PFSK-1 (cell line): ENCODE results near the gene PDGFC. TPM values are rescaled to one million over a fixed set of nuclear protein-coding genes. Genes with fewer than 3 reads are reported as not detected.

ENCODE experiments used
- FOXP2 ChIP-seq: optimal IDR thresholded peaks from 2 replicates; pipeline ENCODE3; 2011; ENCODE audit warnings: borderline replicate concordance, control low read depth, inconsistent platforms; ENCODE audit not compliant: insufficient read depth; ENCODE audit errors: extremely low read length, extremely low read depth
- POLR2AphosphoS5 ChIP-seq: IDR thresholded peaks from 2 replicates; pipeline ENCODE4 v1.6.1; 2012; ENCODE audit warnings: low read depth, mild to moderate bottlenecking, control low read depth, low read length, moderate library complexity
- SIN3A ChIP-seq: IDR thresholded peaks from 2 replicates; pipeline ENCODE4 v1.6.1; 2012; ENCODE audit warnings: mild to moderate bottlenecking, low read length, moderate library complexity, borderline replicate concordance; ENCODE audit not compliant: insufficient read depth
- TAF1 ChIP-seq: IDR thresholded peaks from 2 replicates; pipeline ENCODE4 v1.6.1; 2012; ENCODE audit warnings: low read length, control low read depth, borderline replicate concordance; ENCODE audit not compliant: insufficient read depth
- polyA plus RNA-seq: library from polyadenylated mRNA; unstranded; fragments of >200 nt; gene quantifications from one replicate; pipeline ENCODE4 v1.2.1, GENCODE V29; 2012; ENCODE audit warnings: low read depth, missing spikeins; ENCODE audit not compliant: insufficient read length
- TF ChIP-seq, protein P1 (sequence below), 2 experiments: IDR thresholded peaks; 2 replicates each; pipeline versions ENCODE4 v1.6.1 to v1.8.0; 2011 to 2012; ENCODE audit warnings: low read depth in 2 of 2, low read length in 2 of 2, control low read depth in 1 of 2, inconsistent platforms in 1 of 2, mild to moderate bottlenecking in 1 of 2, moderate library complexity in 1 of 2; ENCODE audit not compliant: insufficient read depth in 1 of 2

Gene PDGFC, protein sequence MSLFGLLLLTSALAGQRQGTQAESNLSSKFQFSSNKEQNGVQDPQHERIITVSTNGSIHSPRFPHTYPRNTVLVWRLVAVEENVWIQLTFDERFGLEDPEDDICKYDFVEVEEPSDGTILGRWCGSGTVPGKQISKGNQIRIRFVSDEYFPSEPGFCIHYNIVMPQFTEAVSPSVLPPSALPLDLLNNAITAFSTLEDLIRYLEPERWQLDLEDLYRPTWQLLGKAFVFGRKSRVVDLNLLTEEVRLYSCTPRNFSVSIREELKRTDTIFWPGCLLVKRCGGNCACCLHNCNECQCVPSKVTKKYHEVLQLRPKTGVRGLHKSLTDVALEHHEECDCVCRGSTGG
- polyA plus RNA-seq, result 34.6 TPM

DNA sequence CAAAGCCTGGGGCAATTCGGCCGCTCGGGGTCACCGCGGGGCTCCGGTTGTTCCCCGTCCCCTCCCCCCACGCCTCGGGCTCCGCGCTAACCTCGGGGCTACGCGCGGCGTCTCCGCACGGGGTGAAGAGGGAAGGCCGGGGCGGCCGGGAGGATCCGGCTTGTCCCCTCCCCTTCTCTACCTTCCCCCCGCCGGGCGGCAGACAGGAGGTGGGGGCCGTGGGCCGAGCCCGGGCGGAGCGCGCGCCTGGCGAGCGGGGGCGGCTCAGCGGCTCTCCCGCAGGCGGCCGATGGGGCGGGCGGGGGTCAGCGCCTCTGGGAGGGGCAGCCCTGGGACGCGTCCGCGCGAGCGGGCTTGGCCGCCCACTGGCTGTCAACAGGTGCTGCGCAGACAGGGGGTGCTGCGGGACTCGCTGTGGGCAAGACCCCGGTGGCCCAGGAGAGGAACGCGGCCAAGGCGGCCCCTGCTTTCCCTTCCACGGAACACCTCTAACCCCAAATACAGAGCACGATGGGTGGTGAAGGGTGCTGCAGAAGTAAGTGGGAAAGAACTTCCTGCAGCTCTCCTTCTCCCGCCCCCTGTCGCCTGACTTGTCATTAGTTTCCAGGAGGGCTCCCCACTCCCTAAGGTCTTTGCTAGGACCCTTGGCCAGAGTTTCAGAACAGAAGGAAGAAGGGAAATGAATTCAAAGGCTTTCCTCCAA is at the start of gene PDGFC:
TSS of gene PDGFC (minus strand) at position 124 of the 703 bp plus-strand sequence. CDS start 896 bp downstream, outside the sequence.
- no peak for TF ChIP-seq TAF1
- peak; percentile 51 for TF ChIP-seq FOXP2
- peak; percentile 48; the same call in 1 of the 2 replicates for TF ChIP-seq POLR2AphosphoS5
- TF ChIP-seq, protein P1, sequence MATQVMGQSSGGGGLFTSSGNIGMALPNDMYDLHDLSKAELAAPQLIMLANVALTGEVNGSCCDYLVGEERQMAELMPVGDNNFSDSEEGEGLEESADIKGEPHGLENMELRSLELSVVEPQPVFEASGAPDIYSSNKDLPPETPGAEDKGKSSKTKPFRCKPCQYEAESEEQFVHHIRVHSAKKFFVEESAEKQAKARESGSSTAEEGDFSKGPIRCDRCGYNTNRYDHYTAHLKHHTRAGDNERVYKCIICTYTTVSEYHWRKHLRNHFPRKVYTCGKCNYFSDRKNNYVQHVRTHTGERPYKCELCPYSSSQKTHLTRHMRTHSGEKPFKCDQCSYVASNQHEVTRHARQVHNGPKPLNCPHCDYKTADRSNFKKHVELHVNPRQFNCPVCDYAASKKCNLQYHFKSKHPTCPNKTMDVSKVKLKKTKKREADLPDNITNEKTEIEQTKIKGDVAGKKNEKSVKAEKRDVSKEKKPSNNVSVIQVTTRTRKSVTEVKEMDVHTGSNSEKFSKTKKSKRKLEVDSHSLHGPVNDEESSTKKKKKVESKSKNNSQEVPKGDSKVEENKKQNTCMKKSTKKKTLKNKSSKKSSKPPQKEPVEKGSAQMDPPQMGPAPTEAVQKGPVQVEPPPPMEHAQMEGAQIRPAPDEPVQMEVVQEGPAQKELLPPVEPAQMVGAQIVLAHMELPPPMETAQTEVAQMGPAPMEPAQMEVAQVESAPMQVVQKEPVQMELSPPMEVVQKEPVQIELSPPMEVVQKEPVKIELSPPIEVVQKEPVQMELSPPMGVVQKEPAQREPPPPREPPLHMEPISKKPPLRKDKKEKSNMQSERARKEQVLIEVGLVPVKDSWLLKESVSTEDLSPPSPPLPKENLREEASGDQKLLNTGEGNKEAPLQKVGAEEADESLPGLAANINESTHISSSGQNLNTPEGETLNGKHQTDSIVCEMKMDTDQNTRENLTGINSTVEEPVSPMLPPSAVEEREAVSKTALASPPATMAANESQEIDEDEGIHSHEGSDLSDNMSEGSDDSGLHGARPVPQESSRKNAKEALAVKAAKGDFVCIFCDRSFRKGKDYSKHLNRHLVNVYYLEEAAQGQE (IDR thresholded peaks at IDR 0.05; ENCODE audit: insufficient read depth in 1 of 2, low read depth in 2 of 2, low read length in 2 of 2), result 0 out of 4 replicates have a peak, but pooled peaks of 1 of the 2 experiments have one; percentile 30
- TF ChIP-seq SIN3A, result no peak; the same call in 1 of the 2 replicates

DNA sequence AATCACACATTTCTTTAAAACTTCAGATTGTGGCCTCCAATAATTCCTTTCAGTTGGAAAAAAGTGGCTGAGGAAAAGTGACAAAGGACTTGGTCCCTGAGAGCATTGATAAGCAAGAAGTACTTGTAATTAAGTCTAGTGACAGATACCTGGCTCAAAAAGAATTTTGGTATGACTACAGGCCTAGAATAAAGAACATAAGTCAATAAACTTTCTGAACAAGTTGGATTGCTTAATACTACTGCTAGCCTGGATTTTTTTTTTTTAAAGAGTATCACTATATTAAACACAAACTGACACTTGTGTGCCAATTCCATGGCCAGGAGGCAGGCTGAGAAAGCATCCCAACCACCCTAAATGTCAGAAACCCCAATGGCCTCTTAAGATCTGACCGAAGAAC is 49.3 kb upstream of the PDGFC start:
- TF ChIP-seq TAF1, result no peak
- TF ChIP-seq FOXP2, result no peak
- no peak for TF ChIP-seq SIN3A
- TF ChIP-seq, protein P1 (IDR thresholded peaks at IDR 0.05; ENCODE audit: insufficient read depth in 1 of 2, low read depth in 2 of 2, low read length in 2 of 2), result no peak
- no peak for TF ChIP-seq POLR2AphosphoS5

DNA sequence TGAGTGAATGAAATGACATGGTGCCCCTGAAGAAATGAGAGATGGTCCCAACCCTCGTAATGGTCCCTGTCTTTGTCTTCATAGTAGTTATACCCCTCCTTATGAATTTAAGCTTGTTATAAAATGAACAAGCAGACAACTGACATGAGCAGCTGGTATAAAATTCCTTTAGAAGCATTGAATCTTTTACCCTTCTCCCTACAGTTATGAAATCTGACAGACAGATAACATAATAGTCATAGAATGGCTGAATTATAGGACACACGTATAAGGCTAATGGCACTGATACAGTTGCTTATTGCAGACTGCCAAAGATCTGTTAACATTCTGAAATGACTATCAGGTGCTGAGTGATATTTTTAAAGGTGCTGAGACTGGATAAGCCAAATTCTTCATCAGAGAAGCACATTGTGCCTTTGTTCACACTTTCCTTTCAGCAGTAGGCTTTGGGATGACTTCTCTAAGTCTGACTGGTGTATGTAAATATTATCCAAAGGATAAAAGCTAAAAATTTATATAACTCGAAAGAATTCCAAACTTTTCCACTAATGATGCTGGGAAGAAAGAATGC is 47.4 kb upstream of the PDGFC start:
- TF ChIP-seq TAF1, result no peak
- no peak for TF ChIP-seq SIN3A
- TF ChIP-seq, protein P1 (IDR thresholded peaks at IDR 0.05; ENCODE audit: insufficient read depth in 1 of 2, low read depth in 2 of 2, low read length in 2 of 2), result no peak
- no peak for TF ChIP-seq FOXP2
- TF ChIP-seq POLR2AphosphoS5, result no peak

DNA sequence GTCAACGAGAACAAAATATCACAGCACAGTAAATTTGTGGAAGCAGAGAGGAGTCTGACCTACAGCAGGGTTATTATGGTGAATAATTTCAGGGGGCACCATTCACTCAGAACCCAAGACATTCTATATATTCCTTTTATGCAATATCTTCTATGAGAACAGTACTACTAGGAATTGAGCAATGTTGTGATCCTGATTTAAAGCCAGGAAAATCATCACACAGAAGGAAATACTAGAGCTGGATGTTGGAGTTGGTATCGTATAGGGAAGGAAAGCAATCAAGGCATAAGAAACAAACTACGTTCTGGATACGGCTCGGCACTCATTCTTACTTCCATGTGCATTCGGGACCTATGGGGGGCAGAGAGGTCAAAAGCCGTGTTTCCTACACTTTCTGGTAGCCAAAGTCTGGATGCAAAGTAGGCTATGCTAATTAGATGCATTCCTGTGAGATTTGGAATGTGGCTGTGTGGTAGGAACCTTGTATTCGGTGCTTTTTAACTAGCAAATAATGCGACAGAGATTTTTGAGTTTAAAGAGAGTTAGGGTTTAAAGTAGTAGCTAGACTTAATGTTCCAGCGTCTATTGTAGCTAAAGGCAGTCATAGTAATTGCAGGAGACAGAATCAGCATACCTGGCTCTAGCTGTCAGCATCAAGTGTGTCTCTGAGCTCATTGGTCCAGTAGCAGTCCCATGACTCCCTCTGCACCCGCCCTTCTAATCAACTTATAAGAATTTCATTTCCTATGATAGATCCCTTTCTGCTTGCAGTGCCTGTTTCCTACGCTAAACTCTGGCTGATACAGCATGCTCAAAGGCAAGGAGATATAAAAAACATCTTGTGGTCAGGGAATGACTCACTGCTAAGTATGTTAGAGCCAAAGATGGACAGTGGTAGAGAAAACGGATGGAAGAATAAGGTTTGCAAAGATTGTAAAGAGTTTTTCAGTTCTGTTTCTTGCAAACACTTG is 43.3 kb upstream of the PDGFC start:
- TF ChIP-seq SIN3A (no peak), FOXP2 (no peak), TAF1 (no peak)
- TF ChIP-seq, protein P1 (IDR thresholded peaks at IDR 0.05; ENCODE audit: insufficient read depth in 1 of 2, low read depth in 2 of 2, low read length in 2 of 2), result no peak
